Measurements from ENCODE around the gene FOXC1.

DNA sequence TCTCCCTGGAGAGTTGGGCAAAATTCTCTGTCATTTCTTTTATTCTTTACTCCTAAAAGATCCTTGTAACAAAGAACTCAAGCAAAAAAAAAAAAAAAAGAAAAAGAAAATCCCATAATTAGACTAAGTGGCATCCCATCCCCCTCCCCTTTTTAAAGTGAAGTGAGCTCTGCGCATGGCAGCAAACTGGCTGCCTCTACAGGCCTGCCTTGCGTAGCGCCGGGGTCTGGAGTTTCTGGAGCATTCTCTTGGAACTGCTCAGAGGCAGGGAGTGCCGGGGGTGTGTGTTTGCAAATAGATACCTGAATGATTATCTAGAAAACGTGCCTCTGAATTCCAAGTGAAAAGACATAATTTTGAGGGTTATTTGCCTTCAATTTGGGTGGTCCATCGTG lies 48.1 kb downstream of the FOXC1 start:
- TF ChIP-seq MAFK (IDR thresholded peaks at IDR 0.05; ENCODE audit: partially characterized antibody) (no peak), CHD2 (IDR thresholded peaks at IDR 0.05; ENCODE audit: low read length, partially characterized antibody) (no peak), PHF8 (IDR thresholded peaks at IDR 0.05; ENCODE audit: borderline replicate concordance, low read depth) (no peak), EP300 (IDR thresholded peaks at IDR 0.05) (no peak)
- TF ChIP-seq, protein P1, sequence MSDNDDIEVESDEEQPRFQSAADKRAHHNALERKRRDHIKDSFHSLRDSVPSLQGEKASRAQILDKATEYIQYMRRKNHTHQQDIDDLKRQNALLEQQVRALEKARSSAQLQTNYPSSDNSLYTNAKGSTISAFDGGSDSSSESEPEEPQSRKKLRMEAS (IDR thresholded peaks at IDR 0.05), result no peak
